PC-3 (cell line): ENCODE results near the gene CAMKK2.
A peak's percentile ranks its signal among the peaks of the same experiment; 100 is the strongest.

Experiments used
- CTCF ChIP-seq: fragments of 300-600 bp; sonication (generic); conservative IDR thresholded peaks from 2 replicates; pipeline ENCODE4 v1.5.1; 2017; ENCODE audit warnings: antibody characterized with exemption, low read depth, mild to moderate bottlenecking, low read length
- EZH2phosphoT487 ChIP-seq: fragments of 300-600 bp; sonication (generic); IDR thresholded peaks from 2 replicates; pipeline ENCODE4 v1.6.1; 2018; ENCODE audit warnings: mild to moderate bottlenecking, antibody characterized with exemption, low read length, borderline replicate concordance

DNA sequence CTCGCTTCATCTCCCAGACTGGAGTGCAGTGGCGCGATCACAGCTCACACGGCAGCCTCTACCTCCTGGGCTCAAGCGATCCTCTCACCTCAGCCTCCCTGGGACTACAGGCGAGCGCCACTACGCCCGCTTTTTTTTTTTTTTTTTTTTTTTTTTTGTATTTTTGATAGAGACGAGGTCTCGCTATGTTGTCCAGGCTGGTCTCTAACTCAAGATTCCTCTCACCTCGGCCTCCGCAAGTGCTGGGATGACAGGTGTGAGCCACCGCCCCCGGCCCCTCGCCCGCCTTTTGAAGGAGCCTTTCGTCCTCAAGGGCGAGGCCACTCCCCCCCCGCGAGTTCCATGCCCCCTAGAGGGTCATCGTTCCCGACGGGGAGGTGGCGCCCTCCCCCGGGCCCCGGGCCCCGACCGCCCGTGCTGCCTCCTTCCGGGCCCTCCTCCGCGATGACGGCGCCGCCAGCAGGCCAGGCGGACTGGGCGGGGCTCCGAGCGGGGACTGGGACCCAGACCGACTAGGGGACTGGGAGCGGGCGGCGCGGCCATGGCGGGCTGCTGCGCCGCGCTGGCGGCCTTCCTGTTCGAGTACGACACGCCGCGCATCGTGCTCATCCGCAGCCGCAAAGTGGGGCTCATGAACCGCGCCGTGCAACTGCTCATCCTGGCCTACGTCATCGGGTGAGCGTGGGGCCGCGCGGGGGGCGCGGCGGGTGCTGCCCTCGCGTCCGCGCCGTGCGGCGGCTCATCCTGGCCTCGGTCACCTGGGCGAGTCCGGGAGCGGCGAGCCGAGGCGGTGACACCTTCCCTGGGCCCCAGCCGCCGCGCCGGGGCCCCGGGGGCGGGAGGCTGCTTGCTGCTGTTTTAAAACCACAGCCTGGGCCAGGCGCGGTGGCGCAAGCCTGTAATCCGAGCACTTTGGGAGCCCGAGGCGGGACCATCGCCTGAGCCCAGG, 86.6 kb downstream of the CAMKK2 start, which contains the start of gene P2RX4:
- TF ChIP-seq CTCF = peak; percentile 59
- TF ChIP-seq EZH2phosphoT487 = peak; percentile 96
